Lower lobe of right lung (tissue), 2 donors: Measurements from ENCODE around the gene UMODL1. TPM values are rescaled to one million over a fixed set of nuclear protein-coding genes. Genes with fewer than 3 reads are reported as not detected.

Experiments used
- ATAC-seq, 2 donors: fragments of 200-7000 bp; cut with Tn5 transposase; one replicate each; pipeline ENCODE4 v1.9.1; 2020 to 2022; ENCODE audit warnings: mild to moderate bottlenecking in 2 of 2, moderate library complexity in 2 of 2
- DNase-seq: peaks from one replicate; pipeline ENCODE4 v3.0.0-alpha.2; 2020
- H3K27ac ChIP-seq: fragments of 200-600 bp; one replicate; pipeline ENCODE4 v1.8.0; 2022
- H3K27me3 ChIP-seq: fragments of 200-600 bp; one replicate; pipeline ENCODE4 v1.8.0; 2022; ENCODE audit warnings: low read depth
- H3K36me3 ChIP-seq: fragments of 200-600 bp; one replicate; pipeline ENCODE4 v1.8.0; 2022; ENCODE audit warnings: mild to moderate bottlenecking
- H3K4me1 ChIP-seq: fragments of 200-600 bp; one replicate; pipeline ENCODE4 v1.8.0; 2022
- H3K4me3 ChIP-seq: fragments of 200-600 bp; one replicate; pipeline ENCODE4 v1.8.0; 2022; ENCODE audit warnings: mild to moderate bottlenecking
- H3K9me3 ChIP-seq: fragments of 200-600 bp; one replicate; pipeline ENCODE4 v1.8.0; 2022
- intact Hi-C: fragments of 100-400 bp; cut with DNase I; formaldehyde crosslinking; loops from one replicate; pipeline ENCODE4 v1.11.0; 2022
- total RNA-seq: library from RNA; stranded (reverse); fragmentation: NEBNext Ultra II Directional; extraction: Animal tissue kit (Norgen Biotek cat#: 25700); gene quantifications from one replicate; pipeline ENCODE4 v1.2.1, GENCODE V29; 2021
- TF ChIP-seq, protein P1 (sequence below): fragments of 200-600 bp; IDR thresholded peaks from one replicate; pipeline ENCODE4 v1.8.0; 2022; ENCODE audit warnings: antibody characterized with exemption, mild to moderate bottlenecking
- donor health status: DM: no; HTN: yes; CAD: no; lungs with severe emphysema.

UMODL1 gene
- total RNA-seq, 1 donor from 2014 or later = 0.50 TPM

DNA sequence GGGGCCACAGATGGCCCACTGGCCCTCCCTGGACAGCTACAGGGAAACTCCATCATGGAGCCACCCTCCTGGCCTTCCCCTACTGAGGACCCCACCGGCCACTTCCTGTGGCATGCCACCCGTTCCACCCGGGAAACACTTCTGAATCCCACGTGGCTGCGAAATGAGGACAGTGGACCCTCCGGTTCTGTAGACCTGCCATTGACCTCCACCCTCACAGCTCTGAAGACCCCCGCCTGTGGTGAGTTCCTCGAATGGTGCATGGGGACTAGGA, 40.3 kb downstream of the UMODL1 start:
- TF ChIP-seq, protein P1, sequence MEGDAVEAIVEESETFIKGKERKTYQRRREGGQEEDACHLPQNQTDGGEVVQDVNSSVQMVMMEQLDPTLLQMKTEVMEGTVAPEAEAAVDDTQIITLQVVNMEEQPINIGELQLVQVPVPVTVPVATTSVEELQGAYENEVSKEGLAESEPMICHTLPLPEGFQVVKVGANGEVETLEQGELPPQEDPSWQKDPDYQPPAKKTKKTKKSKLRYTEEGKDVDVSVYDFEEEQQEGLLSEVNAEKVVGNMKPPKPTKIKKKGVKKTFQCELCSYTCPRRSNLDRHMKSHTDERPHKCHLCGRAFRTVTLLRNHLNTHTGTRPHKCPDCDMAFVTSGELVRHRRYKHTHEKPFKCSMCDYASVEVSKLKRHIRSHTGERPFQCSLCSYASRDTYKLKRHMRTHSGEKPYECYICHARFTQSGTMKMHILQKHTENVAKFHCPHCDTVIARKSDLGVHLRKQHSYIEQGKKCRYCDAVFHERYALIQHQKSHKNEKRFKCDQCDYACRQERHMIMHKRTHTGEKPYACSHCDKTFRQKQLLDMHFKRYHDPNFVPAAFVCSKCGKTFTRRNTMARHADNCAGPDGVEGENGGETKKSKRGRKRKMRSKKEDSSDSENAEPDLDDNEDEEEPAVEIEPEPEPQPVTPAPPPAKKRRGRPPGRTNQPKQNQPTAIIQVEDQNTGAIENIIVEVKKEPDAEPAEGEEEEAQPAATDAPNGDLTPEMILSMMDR = no peak
- H3K4me1 ChIP-seq = peaks cover 28% of the 10 kb centered on the region
- no peaks in the 10 kb centered on the region for H3K9me3 ChIP-seq
- no peak overlapping the region for H3K27ac ChIP-seq
- H3K36me3 ChIP-seq = no peaks in the 10 kb centered on the region
- intact Hi-C loops = no loop called here
- ATAC-seq (no peak), DNase-seq (no peak)
- H3K27me3 ChIP-seq = peaks cover under 1% of the 10 kb centered on the region
- no peak overlapping the region for H3K4me3 ChIP-seq

DNA sequence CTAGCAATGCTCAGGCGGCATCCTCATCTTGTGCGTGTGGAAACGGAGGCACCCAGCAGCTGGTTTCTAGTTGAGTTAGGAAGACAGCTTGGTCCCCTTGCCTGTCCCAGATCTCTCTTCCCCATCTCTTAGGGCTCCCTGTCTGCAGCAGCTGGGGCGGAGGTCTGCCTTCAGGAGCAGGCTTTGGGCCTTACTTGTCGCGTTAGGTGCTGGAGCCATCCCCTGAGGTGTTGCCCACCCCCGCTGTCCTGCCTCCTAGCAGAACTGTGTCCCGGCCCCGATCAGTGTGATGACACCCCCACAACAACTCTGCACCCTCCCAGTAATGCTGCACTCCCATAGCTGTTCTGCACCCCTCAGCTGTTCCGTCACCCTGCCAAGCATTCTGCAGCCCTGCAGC, 40.7 kb downstream of the UMODL1 start:
- intact Hi-C loops = no loop called here
- DNase-seq (no peak), ATAC-seq (no peak)
- peaks cover 28% of the 10 kb centered on the region for H3K4me1 ChIP-seq
- H3K27me3 ChIP-seq = no peaks in the 10 kb centered on the region
- H3K27ac ChIP-seq = no peak overlapping the region
- H3K4me3 ChIP-seq = no peak overlapping the region
- TF ChIP-seq, protein P1 = no peak
- H3K36me3 ChIP-seq = no peaks in the 10 kb centered on the region
- no peaks in the 10 kb centered on the region for H3K9me3 ChIP-seq

- intact Hi-C loops = no loop called here
- DNase-seq = no peak
- Histone ChIP-seq H3K4me3 (no peak overlapping the region), H3K36me3 (no peaks in the 10 kb centered on the region), H3K4me1 (peaks cover 32% of the 10 kb centered on the region), H3K27ac (no peak overlapping the region), H3K9me3 (no peaks in the 10 kb centered on the region), H3K27me3 (no peaks in the 10 kb centered on the region)
- ATAC-seq = no peak
- TF ChIP-seq, protein P1 = no peak
Measured at GRCh38 chr21:42112238-42112637, 41.1 kb downstream of the UMODL1 start.

DNA sequence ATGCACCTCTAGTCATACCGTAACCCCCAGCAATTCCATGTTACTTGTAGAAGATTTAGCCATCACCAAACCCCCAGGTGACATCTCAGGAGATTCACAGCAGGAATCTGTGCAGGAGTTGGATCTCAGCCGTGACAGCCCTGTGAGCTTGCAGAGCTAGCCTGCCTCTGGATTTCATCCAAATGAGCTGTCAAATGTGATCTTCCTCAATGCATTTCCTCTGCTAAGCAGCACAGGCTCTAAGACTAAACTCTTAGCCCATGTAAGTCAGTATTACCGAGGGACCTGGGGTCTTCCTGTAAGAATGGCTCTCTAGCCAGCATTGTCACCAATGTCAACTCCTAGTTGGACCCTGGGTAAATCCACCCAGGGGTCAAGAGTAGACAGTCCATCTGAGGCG, 41.7 kb downstream of the UMODL1 start:
- H3K4me3 ChIP-seq = no peak overlapping the region
- intact Hi-C loops = no loop called here
- H3K36me3 ChIP-seq = no peaks in the 10 kb centered on the region
- DNase-seq = no peak
- H3K27me3 ChIP-seq = no peaks in the 10 kb centered on the region
- TF ChIP-seq, protein P1 = no peak
- H3K9me3 ChIP-seq = no peaks in the 10 kb centered on the region
- H3K4me1 ChIP-seq = peaks cover 33% of the 10 kb centered on the region
- no peak overlapping the region for H3K27ac ChIP-seq
- no peak for ATAC-seq

DNA sequence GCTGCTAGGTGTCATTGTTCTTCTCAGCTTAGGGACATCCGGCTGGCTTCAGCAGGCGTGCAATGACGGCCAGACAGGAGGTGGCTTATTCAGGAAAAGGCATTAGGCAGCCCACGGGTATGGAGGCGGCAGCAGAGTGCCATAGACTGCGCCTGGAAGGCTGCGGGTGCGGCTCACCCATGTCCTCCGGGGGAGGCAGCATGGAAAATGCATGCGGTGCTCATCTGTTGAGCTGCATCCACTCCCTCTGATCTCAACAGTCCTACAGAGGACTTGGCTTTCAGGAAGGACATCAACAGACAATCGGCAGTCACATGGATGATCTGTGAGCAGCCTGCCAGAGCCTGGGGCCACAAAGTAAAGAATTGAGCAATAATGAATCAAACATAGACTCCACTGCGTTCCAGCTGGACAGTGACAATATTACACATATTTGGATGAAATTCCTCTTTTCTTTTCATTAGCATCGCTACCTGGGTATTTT, 42.9 kb downstream of the UMODL1 start:
- no peak overlapping the region for H3K27ac ChIP-seq
- H3K4me3 ChIP-seq = no peak overlapping the region
- peak in 1 of 2 donors; percentile 42 for ATAC-seq
- TF ChIP-seq, protein P1 = no peak
- H3K9me3 ChIP-seq = no peaks in the 10 kb centered on the region
- no peak for DNase-seq
- intact Hi-C loops = no loop called here
- H3K4me1 ChIP-seq = peaks cover 39% of the 10 kb centered on the region
- H3K36me3 ChIP-seq = no peaks in the 10 kb centered on the region
- H3K27me3 ChIP-seq = peaks cover 9% of the 10 kb centered on the region

- H3K27me3 ChIP-seq = peaks cover 16% of the 10 kb centered on the region
- H3K4me1 ChIP-seq = peaks cover 39% of the 10 kb centered on the region
- ATAC-seq (no peak), DNase-seq (no peak)
- TF ChIP-seq, protein P1 = no peak
- intact Hi-C loops = no loop called here
- H3K4me3 ChIP-seq = no peak overlapping the region
- H3K9me3 ChIP-seq = no peaks in the 10 kb centered on the region
- no peak overlapping the region for H3K27ac ChIP-seq
- H3K36me3 ChIP-seq = no peaks in the 10 kb centered on the region
Measured at GRCh38 chr21:42114646-42115045, 43.5 kb downstream of the UMODL1 start.
